ENCODE data around the gene ERCC5. TPM values are rescaled to one million over a fixed set of nuclear protein-coding genes. Genes with fewer than 3 reads are reported as not detected.

The ERCC5 gene
- total RNA-seq (2011; cell fraction: chromatin; rRNA removed; ENCODE audit: low replicate concordance) = 11.9 and 36.9 TPM in 2 replicates
- total RNA-seq (2011; cell fraction: nucleolus; rRNA removed) = 8.8 and 11.8 TPM in 2 replicates
- 14.2 and 14.5 TPM in 2 replicates for total RNA-seq (2011; cell fraction: nucleoplasm; rRNA removed)
- total RNA-seq (2014; rRNA removed) (29.3 and 33.9 TPM in 2 replicates), total RNA-seq (2014; rRNA removed; fragmentation: Illumina TruSeq; extraction: Trizol) (36.0 and 44.9 TPM in 2 replicates), total RNA-seq (2015; rRNA removed; fragmentation: Illumina TruSeq; extraction: Trizol) (37.6 and 43.1 TPM in 2 replicates), total RNA-seq (2021) (24.4 and 25.5 TPM in 2 replicates), polyA plus RNA-seq (2011; rRNA removed) (16.6 and 17.6 TPM in 2 replicates), polyA plus RNA-seq (2014; fragmentation: Illumina TruSeq; extraction: Trizol) (32.5 and 35.4 TPM in 2 replicates), polyA plus RNA-seq (2014; fragmentation: Nextera tagmentation; extraction: Ambion mirVana) (10 to 100 TPM in 1 of 2 experiments, 1 to 10 TPM in 1; 7.4 to 10.4 TPM), polyA plus RNA-seq (2014; rRNA removed) (25.9 and 37.2 TPM in 2 replicates), polyA minus RNA-seq (2011; rRNA and poly(A)+ RNA removed) (19.4 and 24.8 TPM in 2 replicates), Bru-seq, nascent RNA (percentile 69 among the genes with signal in this experiment), BruChase-seq, experiment 1, labeled RNA remaining after a 2-hour chase (percentile 73 among the genes with signal in this experiment), BruChase-seq, experiment 2, labeled RNA remaining after a 6-hour chase (percentile 77 among the genes with signal in this experiment)
- 3.6 and 8.8 TPM in 2 replicates for polyA plus RNA-seq (2011; cell fraction: cytosol; rRNA removed)
- polyA plus RNA-seq (2011; cell fraction: nucleus; rRNA removed) = 30.0 and 36.8 TPM in 2 replicates
- 18.3 and 21.3 TPM in 2 replicates for polyA plus RNA-seq (2012)
- polyA minus RNA-seq (2011; cell fraction: cytosol; rRNA and poly(A)+ RNA removed) = 11.5 and 13.3 TPM in 2 replicates
- polyA minus RNA-seq (2011; cell fraction: nucleus; rRNA and poly(A)+ RNA removed) = 22.9 and 39.3 TPM in 2 replicates
- long read RNA-seq, experiment 1, full-length matches to known transcripts = 39 of 84 reads
- long read RNA-seq, experiment 1, partial matches to known transcripts = 20 of 84 reads
- long read RNA-seq, experiment 1, other reads (novel, unspliced or antisense) = 25 of 84 reads
- long read RNA-seq, experiment 2, full-length matches to known transcripts = 2 of 10 reads
- long read RNA-seq, experiment 2, partial matches to known transcripts = 6 of 10 reads
- long read RNA-seq, experiment 2, other reads (novel, unspliced or antisense) = 2 of 10 reads
- long read RNA-seq, experiment 3, full-length matches to known transcripts = 1 of 2 reads
- long read RNA-seq, experiment 3, partial matches to known transcripts = 1 of 2 reads
- long read RNA-seq, experiment 3, other reads (novel, unspliced or antisense) = 0 of 2 reads

DNA sequence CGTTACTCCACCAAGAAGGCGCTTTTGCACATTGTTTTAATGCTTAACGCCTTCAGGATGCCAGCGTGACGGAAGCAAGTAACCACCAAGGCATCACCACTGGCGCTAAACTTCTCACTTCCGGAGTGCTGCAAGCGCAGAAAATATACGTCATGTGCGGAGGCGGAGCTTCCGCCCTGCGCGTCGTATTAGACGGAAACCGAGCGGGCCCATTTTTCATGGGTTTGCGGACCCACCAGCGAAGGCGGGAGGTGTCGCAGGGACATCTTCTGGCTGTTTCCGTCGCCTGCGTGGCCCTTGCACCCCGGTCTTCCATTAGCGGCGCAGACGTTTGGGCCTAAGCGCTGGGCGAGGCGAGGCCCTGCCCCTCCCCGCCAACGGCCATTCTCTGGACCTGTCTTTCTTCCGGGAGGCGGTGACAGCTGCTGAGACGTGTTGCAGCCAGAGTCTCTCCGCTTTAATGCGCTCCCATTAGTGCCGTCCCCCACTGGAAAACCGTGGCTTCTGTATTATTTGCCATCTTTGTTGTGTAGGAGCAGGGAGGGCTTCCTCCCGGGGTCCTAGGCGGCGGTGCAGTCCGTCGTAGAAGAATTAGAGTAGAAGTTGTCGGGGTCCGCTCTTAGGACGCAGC, at the start of gene ERCC5:
TSS of gene ERCC5 (plus strand) at position 403 of the 631 bp plus-strand sequence. CDS start 235 bp downstream, outside the sequence.
- H3K27me3 ChIP-seq (ENCODE audit: control insufficient read depth in 2 of 2, insufficient read depth in 2 of 2, low read length in 2 of 2) = no peaks in the 10 kb centered on the region
- intact Hi-C loops (cut with micrococcal nuclease) = loop anchor here (1.0 to 2.0 kb wide), 3 partner anchors 73 to 249 kb away; partner anchors contain the start of genes TEX30 and TPP2
- ATAC-seq (peak; percentile 95), DNase-seq (ENCODE audit: extremely low read depth in 1 of 4, low spot score in 3 of 4) (peak; percentile 69 to 95 (median 72)), FAIRE-seq (peak; percentile 99)
- in situ Hi-C loops (cut with MboI) = loop anchor here (5.0 kb wide), 1 partner anchor 248 kb away; the partner anchor contains the start of gene TPP2
- POLR2A ChIA-PET = interaction anchor here (0.6 to 1.2 kb wide), 4 partner anchors 35 to 250 kb away, joined by 3 read pairs; partner anchors contain the start of gene TEX30
- H3K4me3 ChIP-seq = peak within 1 kb of the TSS; percentile 99
- CTCF ChIA-PET (ENCODE audit: low intra/inter-chr PET ratio) = no interaction called here
- under 1% methylated on average over 38 of the region's 49 CpGs for WGBS (ENCODE audit: insufficient coverage, low coverage, missing lambda C conversion rate)
- H3K79me2 ChIP-seq (ENCODE audit: control insufficient read depth, insufficient read depth, low read length) = peaks cover 37% of the 10 kb centered on the region
- no peaks in the 10 kb centered on the region for H3K9me3 ChIP-seq (replicated peaks; ENCODE audit: control insufficient read depth, insufficient read depth, low read depth, low read length)
- H3K9me1 ChIP-seq (ENCODE audit: control insufficient read depth, insufficient read depth, low read length) = no peaks in the 10 kb centered on the region
- peaks cover under 1% of the 10 kb centered on the region; the same call in 1 of the 3 replicates for H3K36me3 ChIP-seq (ENCODE audit: control insufficient read depth, insufficient read depth, low read length)
- BruUV-seq (replicated peaks) = no TSS peak
- H3K9ac ChIP-seq (ENCODE audit: insufficient read depth in 1 of 2, low read depth in 2 of 2, low read length in 2 of 2) = peak within 1 kb of the TSS; percentile 88 to 97
- no peaks in the 10 kb centered on the region for H4K20me1 ChIP-seq (replicated peaks; ENCODE audit: control insufficient read depth, insufficient read depth, low read length)
- peaks cover 4 to 6% of the 10 kb centered on the region in 2 experiments; a peak in 3 of 5 replicates for H3K4me1 ChIP-seq (replicated peaks in 1 of 2; ENCODE audit: control insufficient read depth in 2 of 2, insufficient read depth in 2 of 2, low read length in 2 of 2)
- peak within 1 kb of the TSS; percentile 90 for H3K4me2 ChIP-seq (ENCODE audit: insufficient read depth, low read length)
- H2AFZ ChIP-seq (ENCODE audit: low read depth, low read length) = peak within 1 kb of the TSS; percentile 94
- H3K27ac ChIP-seq (ENCODE audit: extremely low read depth, low read depth, low read length) = peak within 1 kb of the TSS; percentile 93
- TF ChIP-seq USF2 (CRISPR knock-in tag; IDR thresholded peaks at IDR 0.05) = no peak
- peak; percentile 49; the same call in 1 of the 2 replicates for TF ChIP-seq KLF1 (tag; IDR thresholded peaks at IDR 0.05)
- no peak for TF ChIP-seq ZNF77 (CRISPR knock-in tag; IDR thresholded peaks at IDR 0.05)
- no peak for TF ChIP-seq ZNF785 (CRISPR knock-in tag; IDR thresholded peaks at IDR 0.05)
- TF ChIP-seq RBM14 (IDR thresholded peaks at IDR 0.05; ENCODE audit: borderline replicate concordance, insufficient read depth, low read depth, low read length) = no peak
- TF ChIP-seq ELF1 (tag; IDR thresholded peaks at IDR 0.05) = peak; percentile 98
- TF ChIP-seq, protein P1, sequence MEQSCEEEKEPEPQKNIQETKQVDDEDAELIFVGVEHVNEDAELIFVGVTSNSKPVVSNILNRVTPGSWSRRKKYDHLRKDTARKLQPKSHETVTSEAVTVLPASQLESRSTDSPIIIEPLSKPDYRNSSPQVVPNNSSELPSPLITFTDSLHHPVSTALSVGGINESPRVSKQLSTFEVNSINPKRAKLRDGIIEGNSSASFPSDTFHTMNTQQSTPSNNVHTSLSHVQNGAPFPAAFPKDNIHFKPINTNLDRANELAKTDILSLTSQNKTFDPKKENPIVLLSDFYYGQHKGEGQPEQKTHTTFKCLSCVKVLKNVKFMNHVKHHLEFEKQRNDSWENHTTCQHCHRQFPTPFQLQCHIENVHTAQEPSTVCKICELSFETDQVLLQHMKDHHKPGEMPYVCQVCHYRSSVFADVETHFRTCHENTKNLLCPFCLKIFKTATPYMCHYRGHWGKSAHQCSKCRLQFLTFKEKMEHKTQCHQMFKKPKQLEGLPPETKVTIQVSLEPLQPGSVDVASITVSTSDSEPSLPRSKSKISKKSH (CRISPR knock-in tag; IDR thresholded peaks at IDR 0.05) = no peak
- TF ChIP-seq HNRNPLL (IDR thresholded peaks at IDR 0.05; ENCODE audit: low read depth, low read length, poor library complexity, severe bottlenecking) = peak; percentile 96
- TF ChIP-seq ZC3H11A (IDR thresholded peaks at IDR 0.05; ENCODE audit: low read depth, low read length) = no peak
- no peak for TF ChIP-seq NCOA6 (IDR thresholded peaks at IDR 0.05)
- TF ChIP-seq E2F3 (CRISPR knock-in tag; IDR thresholded peaks at IDR 0.05) = no peak
- no peak for TF ChIP-seq EWSR1 (IDR thresholded peaks at IDR 0.05; ENCODE audit: borderline replicate concordance, low read depth, partially characterized antibody)
- TF ChIP-seq ASH1L (IDR thresholded peaks at IDR 0.05; ENCODE audit: borderline replicate concordance, low read depth, partially characterized antibody) = peak; percentile 61
- peak; percentile 98 for TF ChIP-seq PHF20 (IDR thresholded peaks at IDR 0.05; ENCODE audit: partially characterized antibody)

Measured in K562 (cell line).